Measurements from ENCODE around the gene MEN1. TPM values are rescaled to one million over a fixed set of nuclear protein-coding genes. Genes with fewer than 3 reads are reported as not detected.

The MEN1 gene
- total and polyA plus RNA-seq, 2 of the 13 experiments (the other 11 are each of a cell fraction or from before 2014, with no cell fraction given) = 20.5 to 27.3 TPM

DNA sequence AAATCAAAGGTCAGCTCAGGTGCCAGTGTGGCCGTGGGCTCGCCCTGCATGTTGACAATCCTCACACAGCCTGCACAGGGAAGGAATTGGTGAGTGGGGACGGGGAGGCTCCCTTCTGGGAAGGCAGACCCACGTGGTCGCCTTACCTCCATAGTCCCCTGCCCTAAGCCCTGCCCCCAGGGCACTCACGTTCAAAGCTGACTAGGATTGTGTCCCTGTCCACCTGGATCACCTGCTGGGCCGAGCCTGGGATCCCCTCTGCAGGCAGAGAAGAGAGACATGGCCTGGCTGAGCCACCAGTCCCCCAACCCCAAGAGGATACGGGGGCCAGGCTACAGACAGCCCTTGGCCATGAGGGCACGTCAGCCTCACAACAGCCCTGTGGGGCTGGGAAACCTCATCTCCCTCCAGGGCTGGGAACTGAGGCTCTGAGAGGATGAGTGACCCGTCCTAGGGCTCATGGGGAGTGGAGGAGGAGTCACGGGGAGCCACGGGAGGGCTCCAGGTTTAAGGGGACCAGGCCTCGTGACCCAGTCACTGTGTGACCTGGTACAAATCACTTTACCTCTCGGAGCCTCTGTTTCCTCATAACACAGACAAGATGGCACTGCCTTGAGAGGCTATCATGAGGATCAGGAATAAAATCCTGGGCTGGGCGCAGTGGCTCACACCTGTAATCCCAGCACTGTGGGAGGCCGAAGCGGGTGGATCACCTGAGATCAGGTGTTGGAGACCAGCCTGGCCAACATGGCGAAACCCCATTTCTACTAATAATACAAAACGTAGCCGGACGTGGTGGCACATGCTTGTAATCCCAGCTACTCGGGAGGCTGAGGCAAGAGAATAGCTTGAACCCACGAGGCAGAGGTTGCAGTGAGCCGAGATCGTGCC, 19.9 kb downstream of the MEN1 start:
- Histone ChIP-seq H3K79me2 (ENCODE audit: insufficient read depth, low read length) (no peaks in the 10 kb centered on the region), H3K4me3 (replicated peaks in 1 of 3; ENCODE audit: insufficient read depth in 1 of 3, low read depth in 2 of 3, low read length in 3 of 3) (no peak overlapping the region), H3K4me1 (ENCODE audit: insufficient read depth, low read length) (0 out of 2 replicates have a peak, but pooled peaks cover 6% of the 10 kb centered on the region), H3K27me3 (ENCODE audit: control insufficient read depth in 1 of 2, insufficient read depth in 2 of 2, low read length in 2 of 2) (no peaks in the 10 kb centered on the region), H3K36me3 (replicated peaks in 1 of 2; ENCODE audit: control insufficient read depth in 1 of 2, insufficient read depth in 2 of 2, low read length in 2 of 2) (no peaks in the 10 kb centered on the region), H3K4me2 (ENCODE audit: low read depth, low read length) (no peak overlapping the region), H3K27ac (ENCODE audit: extremely low read length, insufficient read depth, low read length) (no peak overlapping the region), H4K20me1 (ENCODE audit: insufficient read depth, low read length) (no peaks in the 10 kb centered on the region), H3K9ac (ENCODE audit: insufficient read depth, low read depth, low read length) (no peak overlapping the region), H3K9me3 (ENCODE audit: low read length) (no peaks in the 10 kb centered on the region), H2AFZ (ENCODE audit: low read length) (no peak overlapping the region)
- no peak for FAIRE-seq
- ChIA-PET CTCF (ENCODE audit: low intra/inter-chr PET ratio, low total read pairs) (no interaction called here), POLR2A (no interaction called here)
- 84% methylated on average over 19 of the region's 25 CpGs for WGBS (ENCODE audit: low lambda C conversion rate)
- BruUV-seq (replicated peaks) = no TSS peak
- TF ChIP-seq, protein P1, sequence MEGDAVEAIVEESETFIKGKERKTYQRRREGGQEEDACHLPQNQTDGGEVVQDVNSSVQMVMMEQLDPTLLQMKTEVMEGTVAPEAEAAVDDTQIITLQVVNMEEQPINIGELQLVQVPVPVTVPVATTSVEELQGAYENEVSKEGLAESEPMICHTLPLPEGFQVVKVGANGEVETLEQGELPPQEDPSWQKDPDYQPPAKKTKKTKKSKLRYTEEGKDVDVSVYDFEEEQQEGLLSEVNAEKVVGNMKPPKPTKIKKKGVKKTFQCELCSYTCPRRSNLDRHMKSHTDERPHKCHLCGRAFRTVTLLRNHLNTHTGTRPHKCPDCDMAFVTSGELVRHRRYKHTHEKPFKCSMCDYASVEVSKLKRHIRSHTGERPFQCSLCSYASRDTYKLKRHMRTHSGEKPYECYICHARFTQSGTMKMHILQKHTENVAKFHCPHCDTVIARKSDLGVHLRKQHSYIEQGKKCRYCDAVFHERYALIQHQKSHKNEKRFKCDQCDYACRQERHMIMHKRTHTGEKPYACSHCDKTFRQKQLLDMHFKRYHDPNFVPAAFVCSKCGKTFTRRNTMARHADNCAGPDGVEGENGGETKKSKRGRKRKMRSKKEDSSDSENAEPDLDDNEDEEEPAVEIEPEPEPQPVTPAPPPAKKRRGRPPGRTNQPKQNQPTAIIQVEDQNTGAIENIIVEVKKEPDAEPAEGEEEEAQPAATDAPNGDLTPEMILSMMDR (CRISPR knock-in tag; IDR thresholded peaks at IDR 0.05) = no peak
- in situ Hi-C loops (cut with HindIII; ENCODE audit: extremely low pct_ligation_motif_present, low pct_unique_long_range_greater_than_20kb) (no loop called here), intact Hi-C loops (cut with micrococcal nuclease; ENCODE audit: unreplicated experiment) (no loop called here)
- no peak for DNase-seq (ENCODE audit: low spot score)
- ATAC-seq = no peak

- H3K79me2 ChIP-seq (ENCODE audit: insufficient read depth, low read length) = no peaks in the 10 kb centered on the region
- H3K9ac ChIP-seq (ENCODE audit: insufficient read depth, low read depth, low read length) = no peak overlapping the region
- ChIA-PET POLR2A (no interaction called here), CTCF (ENCODE audit: low intra/inter-chr PET ratio, low total read pairs) (no interaction called here)
- H4K20me1 ChIP-seq (ENCODE audit: insufficient read depth, low read length) = no peaks in the 10 kb centered on the region
- no peaks in the 10 kb centered on the region for H3K9me3 ChIP-seq (ENCODE audit: low read length)
- no peaks in the 10 kb centered on the region for H3K27me3 ChIP-seq (ENCODE audit: control insufficient read depth in 1 of 2, insufficient read depth in 2 of 2, low read length in 2 of 2)
- WGBS (ENCODE audit: low lambda C conversion rate) = 93% methylated on average over 10 of the region's 15 CpGs
- in situ Hi-C loops (cut with HindIII; ENCODE audit: extremely low pct_ligation_motif_present, low pct_unique_long_range_greater_than_20kb) (loop anchor here (5.0 kb wide), 1 partner anchor 103 kb away; no protein-coding TSS in a partner anchor), intact Hi-C loops (cut with micrococcal nuclease; ENCODE audit: unreplicated experiment) (loop anchor here (10.0 kb wide), 1 partner anchor 55 kb away; the partner anchor contains the start of gene CDC42BPG)
- H3K4me1 ChIP-seq (ENCODE audit: insufficient read depth, low read length) = 0 out of 2 replicates have a peak, but pooled peaks cover 6% of the 10 kb centered on the region
- DNase-seq (ENCODE audit: low spot score) (no peak), FAIRE-seq (no peak), ATAC-seq (no peak)
- H3K4me2 ChIP-seq (ENCODE audit: low read depth, low read length) = no peak overlapping the region
- H2AFZ ChIP-seq (ENCODE audit: low read length) = no peak overlapping the region
- no peak overlapping the region for H3K4me3 ChIP-seq (replicated peaks in 1 of 3; ENCODE audit: insufficient read depth in 1 of 3, low read depth in 2 of 3, low read length in 3 of 3)
- H3K27ac ChIP-seq (ENCODE audit: extremely low read length, insufficient read depth, low read length) = no peak overlapping the region
- no TSS peak for BruUV-seq (replicated peaks)
- no peaks in the 10 kb centered on the region for H3K36me3 ChIP-seq (replicated peaks in 1 of 2; ENCODE audit: control insufficient read depth in 1 of 2, insufficient read depth in 2 of 2, low read length in 2 of 2)
- TF ChIP-seq ZNF816 (CRISPR knock-in tag; IDR thresholded peaks at IDR 0.05; ENCODE audit: borderline replicate concordance) (no peak), ZNF33B (CRISPR knock-in tag; IDR thresholded peaks at IDR 0.05) (no peak), PHF8 (CRISPR knock-in tag; IDR thresholded peaks at IDR 0.05) (no peak), IKZF1 (IDR thresholded peaks at IDR 0.05) (no peak)
- TF ChIP-seq, protein P2, sequence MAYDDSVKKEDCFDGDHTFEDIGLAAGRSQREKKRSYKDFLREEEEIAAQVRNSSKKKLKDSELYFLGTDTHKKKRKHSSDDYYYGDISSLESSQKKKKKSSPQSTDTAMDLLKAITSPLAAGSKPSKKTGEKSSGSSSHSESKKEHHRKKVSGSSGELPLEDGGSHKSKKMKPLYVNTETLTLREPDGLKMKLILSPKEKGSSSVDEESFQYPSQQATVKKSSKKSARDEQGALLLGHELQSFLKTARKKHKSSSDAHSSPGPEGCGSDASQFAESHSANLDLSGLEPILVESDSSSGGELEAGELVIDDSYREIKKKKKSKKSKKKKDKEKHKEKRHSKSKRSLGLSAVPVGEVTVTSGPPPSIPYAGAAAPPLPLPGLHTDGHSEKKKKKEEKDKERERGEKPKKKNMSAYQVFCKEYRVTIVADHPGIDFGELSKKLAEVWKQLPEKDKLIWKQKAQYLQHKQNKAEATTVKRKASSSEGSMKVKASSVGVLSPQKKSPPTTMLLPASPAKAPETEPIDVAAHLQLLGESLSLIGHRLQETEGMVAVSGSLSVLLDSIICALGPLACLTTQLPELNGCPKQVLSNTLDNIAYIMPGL (CRISPR knock-in tag; IDR thresholded peaks at IDR 0.05; ENCODE audit: borderline replicate concordance in 1 of 2, low read depth in 1 of 2) = no peak
- TF ChIP-seq, protein P3, sequence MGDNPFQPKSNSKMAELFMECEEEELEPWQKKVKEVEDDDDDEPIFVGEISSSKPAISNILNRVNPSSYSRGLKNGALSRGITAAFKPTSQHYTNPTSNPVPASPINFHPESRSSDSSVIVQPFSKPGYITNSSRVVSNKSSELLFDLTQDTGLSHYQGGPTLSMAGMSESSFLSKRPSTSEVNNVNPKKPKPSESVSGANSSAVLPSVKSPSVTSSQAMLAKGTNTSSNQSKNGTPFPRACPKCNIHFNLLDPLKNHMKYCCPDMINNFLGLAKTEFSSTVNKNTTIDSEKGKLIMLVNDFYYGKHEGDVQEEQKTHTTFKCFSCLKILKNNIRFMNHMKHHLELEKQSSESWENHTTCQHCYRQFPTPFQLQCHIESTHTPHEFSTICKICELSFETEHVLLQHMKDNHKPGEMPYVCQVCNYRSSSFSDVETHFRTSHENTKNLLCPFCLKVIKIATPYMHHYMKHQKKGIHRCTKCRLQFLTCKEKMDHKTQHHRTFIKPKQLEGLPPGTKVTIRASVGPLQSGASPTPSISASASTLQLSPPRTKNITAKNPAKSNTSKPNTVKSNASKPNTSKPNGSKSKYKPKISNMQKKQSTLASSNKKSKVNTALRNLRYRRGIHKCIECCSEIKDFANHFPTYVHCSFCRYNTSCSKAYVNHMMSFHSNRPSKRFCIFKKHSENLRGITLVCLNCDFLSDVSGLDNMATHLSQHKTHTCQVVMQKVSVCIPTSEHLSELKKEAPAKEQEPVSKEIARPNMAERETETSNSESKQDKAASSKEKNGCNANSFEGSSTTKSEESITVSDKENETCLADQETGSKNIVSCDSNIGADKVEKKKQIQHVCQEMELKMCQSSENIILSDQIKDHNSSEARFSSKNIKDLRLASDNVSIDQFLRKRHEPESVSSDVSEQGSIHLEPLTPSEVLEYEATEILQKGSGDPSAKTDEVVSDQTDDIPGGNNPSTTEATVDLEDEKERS (CRISPR knock-in tag; IDR thresholded peaks at IDR 0.05) = no peak
These were observed 20.8 kb downstream of the MEN1 start for GRCh38 chr11:64789331-64790204.

Measured in HepG2 (cell line).